NCI-H1417 (cell line): ENCODE data around the gene DNM2.

Source experiments
- DNase-seq, 3 experiments: peaks; one replicate each; lab custom pipeline; 2025; lab: John Stamatoyannopoulos, UW

Gene DNM2

GRCh38 chr19:10776900-10777650 is 59.2 kb downstream of the DNM2 start:
- DNase-seq = no peak

GRCh38 chr19:10780368-10780767 is 62.5 kb downstream of the DNM2 start:
- DNase-seq = no peak

GRCh38 chr19:10782795-10783194 is 64.9 kb downstream of the DNM2 start:
- DNase-seq = no peak

GRCh38 chr19:10784257-10784656 is 66.4 kb downstream of the DNM2 start:
- no peak for DNase-seq

- no peak for DNase-seq
Measured at GRCh38 chr19:10788146-10788545, 70.3 kb downstream of the DNM2 start.

GRCh38 chr19:10789866-10790265 is 72.0 kb downstream of the DNM2 start:
- DNase-seq = no peak

GRCh38 chr19:10796653-10797052 is 78.8 kb downstream of the DNM2 start:
- DNase-seq = no peak

GRCh38 chr19:10797078-10797477 is 79.2 kb downstream of the DNM2 start:
- no peak for DNase-seq

- DNase-seq = no peak
Measured at GRCh38 chr19:10797541-10798256, 79.8 kb downstream of the DNM2 start.

- DNase-seq = no peak
Measured at GRCh38 chr19:10800488-10800887, 82.6 kb downstream of the DNM2 start.

- no peak for DNase-seq
Measured at GRCh38 chr19:10802479-10802878, 84.6 kb downstream of the DNM2 start.

- DNase-seq = no peak
Measured at GRCh38 chr19:10803252-10803651, 85.4 kb downstream of the DNM2 start.

GRCh38 chr19:10805065-10805757 is 87.3 kb downstream of the DNM2 start:
- DNase-seq = no peak

GRCh38 chr19:10805758-10806247 is 87.9 kb downstream of the DNM2 start:
- DNase-seq = no peak

GRCh38 chr19:10808937-10809649 is 91.2 kb downstream of the DNM2 start:
- DNase-seq = peak in 1 of 3 experiments; percentile 7

GRCh38 chr19:10809651-10810285 is 91.9 kb downstream of the DNM2 start:
- no peak for DNase-seq

- DNase-seq = no peak
Measured at GRCh38 chr19:10811391-10812111, 93.7 kb downstream of the DNM2 start.

GRCh38 chr19:10812196-10812595 is 94.3 kb downstream of the DNM2 start:
- no peak for DNase-seq

GRCh38 chr19:10812902-10813404 is 95.1 kb downstream of the DNM2 start:
- no peak for DNase-seq

- no peak for DNase-seq
Measured at GRCh38 chr19:10815007-10815536, 97.2 kb downstream of the DNM2 start.
